ENCODE measurements around the gene YPEL5. TPM values are rescaled to one million over a fixed set of nuclear protein-coding genes. Genes with fewer than 3 reads are reported as not detected.
A peak's percentile ranks its signal among the peaks of the same experiment; 100 is the strongest.

YPEL5 gene
- total RNA-seq, 1 experiment from 2014 or later = 29.9 TPM

DNA sequence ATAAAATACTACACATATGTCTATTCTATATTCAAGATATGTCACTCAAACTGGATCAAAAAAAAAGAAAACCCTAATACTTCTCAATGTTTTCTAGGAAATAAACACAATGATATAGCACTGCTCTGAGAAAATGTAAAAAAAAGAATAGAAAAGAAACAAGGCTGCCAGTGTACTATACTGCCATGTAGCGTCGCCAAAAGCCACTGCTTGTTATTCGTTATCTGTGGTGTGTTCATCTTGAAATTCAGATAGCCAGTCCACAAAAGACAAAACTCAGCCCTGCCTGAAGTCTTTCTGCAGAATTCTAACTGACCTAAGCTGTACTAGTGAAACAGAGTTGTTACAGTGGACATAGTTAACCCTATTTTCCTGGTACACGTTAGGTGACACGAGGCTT, 12.2 kb upstream of the YPEL5 start:
- no TSS peak for BruUV-seq (replicated peaks)

DNA sequence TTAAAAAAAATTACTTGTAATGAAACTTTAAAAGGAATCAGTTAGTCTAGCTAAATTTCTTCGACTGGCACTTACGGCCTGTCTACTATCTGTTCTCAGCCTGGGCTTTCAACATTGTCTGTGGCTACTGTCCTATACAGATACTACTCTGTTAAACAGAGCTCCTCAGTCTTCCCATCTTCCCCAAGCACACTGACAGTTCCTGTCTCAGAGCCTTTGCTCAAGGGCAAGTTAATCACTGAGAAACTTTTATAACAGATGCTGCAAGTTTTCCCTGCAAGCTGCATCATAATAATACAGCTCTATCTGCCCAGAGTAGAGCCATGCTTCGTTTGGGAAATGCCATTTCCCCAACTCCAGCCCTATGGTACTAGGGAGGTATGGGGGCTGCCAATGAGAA, 11.3 kb upstream of the YPEL5 start:
- Histone ChIP-seq H3K27ac (ENCODE audit: low read length) (no peak overlapping the region), H3K4me3 (ENCODE audit: low read length) (no peak overlapping the region), H4K20me1 (ENCODE audit: low read length) (no peaks in the 10 kb centered on the region), H3K4me1 (ENCODE audit: insufficient read depth, low read length) (peaks cover 6% of the 10 kb centered on the region; the same call in 1 of the 2 replicates), H2AFZ (ENCODE audit: low read length) (no peak overlapping the region), H3K27me3 (ENCODE audit: low read length) (no peaks in the 10 kb centered on the region), H3K4me2 (ENCODE audit: low read length) (no peak overlapping the region), H3K9me3 (ENCODE audit: low read length) (no peaks in the 10 kb centered on the region), H3K9ac (ENCODE audit: low read length) (no peak overlapping the region), H3F3A (ENCODE audit: low read length, unreplicated experiment) (no peaks in the 10 kb centered on the region), H3K79me2 (ENCODE audit: low read length) (no peaks in the 10 kb centered on the region), H3K9me2 (replicated peaks; ENCODE audit: low read length) (no peaks in the 10 kb centered on the region), H3K36me3 (ENCODE audit: low read depth, low read length) (no peaks in the 10 kb centered on the region)
- BruUV-seq (replicated peaks) = no TSS peak
- intact Hi-C loops (cut with micrococcal nuclease) = no loop called here
- ChIA-PET CTCF (interaction anchor here (0.7 kb wide), 1 partner anchor 39 kb away, joined by 3 read pairs; no protein-coding TSS in a partner anchor), POLR2A (ENCODE audit: unreplicated experiment) (no interaction called here)
- TF ChIP-seq, protein P1, sequence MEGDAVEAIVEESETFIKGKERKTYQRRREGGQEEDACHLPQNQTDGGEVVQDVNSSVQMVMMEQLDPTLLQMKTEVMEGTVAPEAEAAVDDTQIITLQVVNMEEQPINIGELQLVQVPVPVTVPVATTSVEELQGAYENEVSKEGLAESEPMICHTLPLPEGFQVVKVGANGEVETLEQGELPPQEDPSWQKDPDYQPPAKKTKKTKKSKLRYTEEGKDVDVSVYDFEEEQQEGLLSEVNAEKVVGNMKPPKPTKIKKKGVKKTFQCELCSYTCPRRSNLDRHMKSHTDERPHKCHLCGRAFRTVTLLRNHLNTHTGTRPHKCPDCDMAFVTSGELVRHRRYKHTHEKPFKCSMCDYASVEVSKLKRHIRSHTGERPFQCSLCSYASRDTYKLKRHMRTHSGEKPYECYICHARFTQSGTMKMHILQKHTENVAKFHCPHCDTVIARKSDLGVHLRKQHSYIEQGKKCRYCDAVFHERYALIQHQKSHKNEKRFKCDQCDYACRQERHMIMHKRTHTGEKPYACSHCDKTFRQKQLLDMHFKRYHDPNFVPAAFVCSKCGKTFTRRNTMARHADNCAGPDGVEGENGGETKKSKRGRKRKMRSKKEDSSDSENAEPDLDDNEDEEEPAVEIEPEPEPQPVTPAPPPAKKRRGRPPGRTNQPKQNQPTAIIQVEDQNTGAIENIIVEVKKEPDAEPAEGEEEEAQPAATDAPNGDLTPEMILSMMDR (conservative IDR thresholded peaks at IDR 0.05; ENCODE audit: low read depth, low read length) = no peak
- no peak for TF ChIP-seq EZH2 (IDR thresholded peaks at IDR 0.05; ENCODE audit: low read length, unreplicated experiment)
- TF ChIP-seq EZH2phosphoT487 (IDR thresholded peaks at IDR 0.05; ENCODE audit: borderline replicate concordance, low read length) = no peak
- no peak for ATAC-seq
- DNase-seq = no peak

More for the DNA sequence above, 12.2 kb upstream of the YPEL5 start:
- POLR2A ChIA-PET (ENCODE audit: unreplicated experiment) = no interaction called here
- Histone ChIP-seq H3K9ac (ENCODE audit: low read length) (no peak overlapping the region), H3K9me2 (replicated peaks; ENCODE audit: low read length) (no peaks in the 10 kb centered on the region), H3K4me2 (ENCODE audit: low read length) (no peak overlapping the region), H3K36me3 (ENCODE audit: low read depth, low read length) (no peaks in the 10 kb centered on the region), H3K27ac (ENCODE audit: low read length) (no peak overlapping the region), H3K4me1 (ENCODE audit: insufficient read depth, low read length) (peaks cover 6% of the 10 kb centered on the region; the same call in 1 of the 2 replicates), H3F3A (ENCODE audit: low read length, unreplicated experiment) (no peaks in the 10 kb centered on the region), H4K20me1 (ENCODE audit: low read length) (no peaks in the 10 kb centered on the region), H3K27me3 (ENCODE audit: low read length) (no peaks in the 10 kb centered on the region), H3K79me2 (ENCODE audit: low read length) (no peaks in the 10 kb centered on the region), H2AFZ (ENCODE audit: low read length) (no peak overlapping the region), H3K9me3 (ENCODE audit: low read length) (no peaks in the 10 kb centered on the region), H3K4me3 (ENCODE audit: low read length) (no peak overlapping the region)
- TF ChIP-seq EZH2phosphoT487 (IDR thresholded peaks at IDR 0.05; ENCODE audit: borderline replicate concordance, low read length) (no peak), EZH2 (IDR thresholded peaks at IDR 0.05; ENCODE audit: low read length, unreplicated experiment) (no peak)
- TF ChIP-seq, protein P1 (conservative IDR thresholded peaks at IDR 0.05; ENCODE audit: low read depth, low read length) = no peak
- CTCF ChIA-PET = interaction anchor here (0.6 kb wide), 1 partner anchor 30 kb away, joined by 4 read pairs; no protein-coding TSS in a partner anchor
- DNase-seq (no peak), ATAC-seq (no peak)
- intact Hi-C loops (cut with micrococcal nuclease) = no loop called here

DNA sequence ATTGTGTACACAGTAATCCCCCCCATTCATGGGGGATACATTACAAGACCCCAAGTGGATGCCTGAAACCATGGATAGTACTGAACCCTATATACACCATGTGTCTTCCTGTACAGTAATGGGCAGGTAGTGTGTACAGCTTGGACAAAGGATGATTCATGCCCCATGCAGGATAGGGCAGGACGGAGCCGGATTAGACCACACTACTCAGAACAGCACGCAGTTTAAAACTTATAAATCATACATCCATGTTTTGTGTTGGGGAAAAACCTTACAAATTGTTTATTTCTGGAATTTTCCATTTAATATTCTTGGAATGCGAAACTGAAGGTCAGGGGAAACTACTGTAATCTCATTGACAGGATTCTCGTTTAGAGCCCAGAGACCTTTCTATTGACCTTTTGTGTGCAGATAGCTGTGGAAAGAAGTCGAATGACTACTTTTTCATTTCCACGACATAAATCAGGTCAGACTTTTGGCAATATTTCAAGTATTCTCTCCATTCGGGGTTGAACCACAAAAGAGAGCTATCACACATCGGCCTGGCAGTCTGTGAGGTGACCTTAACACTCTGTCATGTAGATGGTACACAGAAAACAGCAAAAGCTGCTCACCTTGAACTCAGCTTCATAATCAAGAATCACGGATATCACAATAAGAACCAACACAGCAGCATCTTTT, 9.9 kb upstream of the YPEL5 start:
- Histone ChIP-seq H3K79me2 (ENCODE audit: low read length) (no peaks in the 10 kb centered on the region), H3K27ac (ENCODE audit: low read length) (no peak overlapping the region), H3K36me3 (ENCODE audit: low read depth, low read length) (no peaks in the 10 kb centered on the region), H3K4me2 (ENCODE audit: low read length) (no peak overlapping the region; the same call in 1 of the 2 replicates), H4K20me1 (ENCODE audit: low read length) (no peaks in the 10 kb centered on the region), H3K4me1 (ENCODE audit: insufficient read depth, low read length) (peaks cover 6% of the 10 kb centered on the region; the same call in 1 of the 2 replicates), H3F3A (ENCODE audit: low read length, unreplicated experiment) (no peaks in the 10 kb centered on the region), H3K4me3 (ENCODE audit: low read length) (no peak overlapping the region), H3K9me3 (ENCODE audit: low read length) (no peaks in the 10 kb centered on the region), H3K27me3 (ENCODE audit: low read length) (no peaks in the 10 kb centered on the region), H3K9me2 (replicated peaks; ENCODE audit: low read length) (no peaks in the 10 kb centered on the region), H3K9ac (ENCODE audit: low read length) (no peak overlapping the region), H2AFZ (ENCODE audit: low read length) (peak overlapping the region; percentile 67)
- CTCF ChIA-PET = no interaction called here
- POLR2A ChIA-PET (ENCODE audit: unreplicated experiment) = no interaction called here
- BruUV-seq (replicated peaks) = no TSS peak
- no peak for TF ChIP-seq EZH2phosphoT487 (IDR thresholded peaks at IDR 0.05; ENCODE audit: borderline replicate concordance, low read length)
- no peak for TF ChIP-seq EZH2 (IDR thresholded peaks at IDR 0.05; ENCODE audit: low read length, unreplicated experiment)
- TF ChIP-seq, protein P1 (conservative IDR thresholded peaks at IDR 0.05; ENCODE audit: low read depth, low read length) = no peak
- intact Hi-C loops (cut with micrococcal nuclease) = no loop called here
- DNase-seq (peak; percentile 47), ATAC-seq (peak; percentile 85)

Data from PC-3 (cell line).